ENCODE measurements around the gene STK26.

- TF ChIP-seq, protein P1, sequence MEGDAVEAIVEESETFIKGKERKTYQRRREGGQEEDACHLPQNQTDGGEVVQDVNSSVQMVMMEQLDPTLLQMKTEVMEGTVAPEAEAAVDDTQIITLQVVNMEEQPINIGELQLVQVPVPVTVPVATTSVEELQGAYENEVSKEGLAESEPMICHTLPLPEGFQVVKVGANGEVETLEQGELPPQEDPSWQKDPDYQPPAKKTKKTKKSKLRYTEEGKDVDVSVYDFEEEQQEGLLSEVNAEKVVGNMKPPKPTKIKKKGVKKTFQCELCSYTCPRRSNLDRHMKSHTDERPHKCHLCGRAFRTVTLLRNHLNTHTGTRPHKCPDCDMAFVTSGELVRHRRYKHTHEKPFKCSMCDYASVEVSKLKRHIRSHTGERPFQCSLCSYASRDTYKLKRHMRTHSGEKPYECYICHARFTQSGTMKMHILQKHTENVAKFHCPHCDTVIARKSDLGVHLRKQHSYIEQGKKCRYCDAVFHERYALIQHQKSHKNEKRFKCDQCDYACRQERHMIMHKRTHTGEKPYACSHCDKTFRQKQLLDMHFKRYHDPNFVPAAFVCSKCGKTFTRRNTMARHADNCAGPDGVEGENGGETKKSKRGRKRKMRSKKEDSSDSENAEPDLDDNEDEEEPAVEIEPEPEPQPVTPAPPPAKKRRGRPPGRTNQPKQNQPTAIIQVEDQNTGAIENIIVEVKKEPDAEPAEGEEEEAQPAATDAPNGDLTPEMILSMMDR (IDR thresholded peaks at IDR 0.05) = no peak
- no peak for TF ChIP-seq POLR2A (IDR thresholded peaks at IDR 0.05)
Observed at GRCh38 chrX:131975851-131976250, 47.3 kb upstream of the STK26 start.
